T-helper 1 cell treated with Interleukin-12 subunit alpha and Interleukin-12 subunit beta and Interleukin-4 antibody, amounts not matched to agents 30 μg/mL and 1 μg/mL, for 36 hours (primary cell): ENCODE results near the gene TUBB2B.
"Not testable (repeated sequence)": the region's sequence is repeated elsewhere in the genome, so short reads cannot be mapped to it uniquely, and the experiment has no call there.

ENCODE experiments used
- H3K27ac Mint-ChIP-seq: one replicate; pipeline ENCODE4 v1.8.0; 2021; ENCODE audit warnings: mild to moderate bottlenecking, mixed read lengths
- H3K27me3 Mint-ChIP-seq: one replicate; pipeline ENCODE4 v1.8.0; 2021; ENCODE audit warnings: low read depth, mixed read lengths
- H3K36me3 Mint-ChIP-seq: one replicate; pipeline ENCODE4 v1.8.0; 2021; ENCODE audit warnings: low read depth, mixed read lengths
- H3K4me1 Mint-ChIP-seq: one replicate; pipeline ENCODE4 v1.8.0; 2021; ENCODE audit warnings: low read depth, mixed read lengths
- H3K4me3 Mint-ChIP-seq: one replicate; pipeline ENCODE4 v1.8.0; 2021; ENCODE audit warnings: mild to moderate bottlenecking, moderate library complexity, mixed read lengths
- H3K9me3 Mint-ChIP-seq: one replicate; pipeline ENCODE4 v1.8.0; 2021; ENCODE audit warnings: mixed read lengths

TUBB2B gene

GRCh38 chr6:3247255-3248146, 20.0 kb upstream of the TUBB2B start:
- Mint-ChIP-seq H3K4me1 (peaks cover 9% of the 10 kb centered on the region), H3K4me3 (no peak overlapping the region), H3K9me3 (no peaks in the 10 kb centered on the region), H3K27ac (no peak overlapping the region), H3K27me3 (peaks cover 57% of the 10 kb centered on the region), H3K36me3 (no peaks in the 10 kb centered on the region)

DNA sequence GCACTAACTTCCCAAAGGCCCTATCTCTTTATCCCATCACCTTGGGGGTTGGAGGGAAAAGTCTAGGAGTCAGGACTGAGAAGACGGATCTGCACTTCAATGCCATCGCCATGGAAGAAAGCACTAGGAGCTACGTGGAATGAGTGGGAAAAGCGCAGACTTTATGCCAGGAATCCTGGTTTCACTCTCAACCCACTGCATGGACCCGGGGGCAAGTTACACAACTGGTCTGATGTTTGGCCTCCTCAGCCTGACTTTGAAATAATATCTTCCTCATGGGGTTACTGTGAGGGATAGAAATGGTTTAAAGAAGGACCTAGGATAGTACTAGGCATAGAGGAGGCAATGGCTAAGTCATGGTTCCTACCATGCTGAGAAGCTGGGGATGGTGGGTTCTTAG, 17.8 kb upstream of the TUBB2B start:
- Mint-ChIP-seq H3K4me1 (no peaks in the 10 kb centered on the region), H3K27ac (no peak overlapping the region), H3K36me3 (no peaks in the 10 kb centered on the region), H3K4me3 (no peak overlapping the region), H3K9me3 (no peaks in the 10 kb centered on the region), H3K27me3 (peaks cover 49% of the 10 kb centered on the region)

DNA sequence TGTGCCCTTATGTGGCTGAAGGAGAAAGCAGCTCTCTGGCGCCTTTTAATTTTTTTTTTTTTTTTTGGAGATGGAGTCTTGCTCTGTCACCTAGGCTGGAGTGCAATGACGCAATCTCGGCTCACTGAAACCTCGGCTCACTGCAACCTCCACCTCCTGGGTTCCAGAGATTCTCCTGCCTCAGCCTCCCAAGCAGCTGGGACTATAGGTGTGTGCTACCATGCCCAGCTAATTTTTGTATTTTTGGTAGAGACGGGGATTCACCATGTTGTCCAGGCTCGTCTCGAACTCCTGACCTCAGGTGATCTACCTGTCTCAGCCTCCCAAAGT, 17.3 kb upstream of the TUBB2B start:
- H3K27ac Mint-ChIP-seq, H3K4me1 Mint-ChIP-seq, H3K36me3 Mint-ChIP-seq, H3K4me3 Mint-ChIP-seq, H3K9me3 Mint-ChIP-seq: not testable (repeated sequence)
- H3K27me3 Mint-ChIP-seq, result peaks cover 49% of the 10 kb centered on the region

DNA sequence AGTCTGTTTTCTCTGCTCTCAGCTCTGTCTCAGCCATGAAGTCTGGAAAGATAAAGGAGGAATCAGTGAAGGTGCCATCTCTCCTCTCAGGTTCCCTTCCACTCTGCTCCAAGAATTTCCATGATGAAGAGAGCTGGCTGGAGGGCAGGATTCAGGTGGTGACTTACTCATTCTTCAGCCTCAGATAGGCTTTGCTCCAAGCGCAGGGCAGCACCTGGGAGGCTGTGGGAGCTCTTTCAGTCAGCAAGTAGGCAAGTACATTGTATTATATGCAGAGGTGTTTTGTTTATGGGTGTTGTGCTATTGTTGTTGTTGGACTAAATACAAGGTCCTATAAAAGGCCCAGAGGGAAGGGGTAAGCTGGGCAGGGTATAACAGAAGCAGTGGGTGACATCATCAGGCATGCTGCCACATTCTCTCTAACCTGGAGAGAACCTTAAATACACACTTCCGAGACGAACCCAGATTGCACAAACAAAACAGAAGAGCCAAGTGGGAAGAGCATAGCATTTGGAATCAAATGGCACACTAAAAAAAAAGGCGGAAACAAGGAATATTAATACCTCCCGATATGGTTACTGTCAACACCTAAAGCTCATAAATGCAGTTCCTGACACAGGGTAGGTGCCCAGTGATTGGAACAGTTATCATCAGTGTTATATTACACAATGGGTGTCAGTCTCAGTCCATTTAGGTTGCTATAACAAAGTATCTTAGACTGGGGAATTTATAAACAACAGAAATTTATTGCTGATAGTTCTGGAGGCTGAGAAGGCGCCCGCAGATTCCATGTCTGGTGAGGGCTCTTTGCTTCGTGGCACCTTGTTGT, 16.8 kb upstream of the TUBB2B start:
- H3K27ac Mint-ChIP-seq, result no peak overlapping the region

DNA sequence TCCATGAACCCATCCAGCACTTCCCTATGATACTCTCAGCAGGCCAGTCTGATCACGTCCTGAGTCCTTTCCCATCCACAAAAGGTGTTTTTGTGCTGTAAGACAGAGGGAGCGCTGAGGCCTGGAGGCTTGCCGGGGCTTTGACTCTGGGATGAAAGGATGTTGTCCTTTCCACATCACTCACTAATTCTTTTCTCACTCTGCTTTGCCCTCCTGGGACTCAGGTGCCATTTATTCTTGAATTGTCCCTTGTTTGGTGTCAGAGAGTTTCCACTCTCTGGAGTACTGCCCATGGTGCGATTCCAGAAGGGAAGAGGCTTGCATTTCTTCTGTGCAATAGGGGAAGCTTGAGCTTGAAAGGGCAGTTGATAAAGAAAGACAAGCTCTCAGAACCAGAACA, 15.3 kb upstream of the TUBB2B start:
- Mint-ChIP-seq H3K27me3 (peaks cover 46% of the 10 kb centered on the region), H3K4me1 (no peaks in the 10 kb centered on the region), H3K4me3 (no peak overlapping the region), H3K9me3 (no peaks in the 10 kb centered on the region), H3K36me3 (no peaks in the 10 kb centered on the region), H3K27ac (no peak overlapping the region)

More for the DNA sequence above, 16.8 kb upstream of the TUBB2B start:
- H3K36me3 Mint-ChIP-seq, result no peaks in the 10 kb centered on the region
- H3K4me1 Mint-ChIP-seq, result no peaks in the 10 kb centered on the region
- peaks cover 44% of the 10 kb centered on the region for H3K27me3 Mint-ChIP-seq
- H3K9me3 Mint-ChIP-seq, result no peaks in the 10 kb centered on the region
- H3K4me3 Mint-ChIP-seq, result no peak overlapping the region

DNA sequence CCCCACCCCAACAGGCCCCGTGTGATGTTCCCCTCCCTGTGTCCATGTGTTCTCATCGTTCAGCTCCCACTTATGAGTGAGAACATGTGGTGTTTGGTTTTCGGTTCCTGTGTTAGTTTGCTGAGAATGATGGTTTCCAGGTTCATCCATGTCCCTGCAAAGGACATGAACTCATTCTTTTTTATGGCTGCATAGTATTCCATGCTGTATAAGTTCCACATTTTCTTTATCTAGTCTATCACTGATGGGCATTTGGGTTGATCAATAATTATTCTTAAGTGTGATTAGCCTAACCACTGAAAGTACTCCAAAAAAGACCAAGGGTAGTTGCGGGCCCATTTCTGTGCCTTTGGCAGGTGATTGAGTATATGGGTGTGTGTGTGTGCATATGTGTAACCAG, 14.3 kb upstream of the TUBB2B start:
- not testable (repeated sequence) for H3K36me3 Mint-ChIP-seq, H3K27ac Mint-ChIP-seq, H3K4me3 Mint-ChIP-seq, H3K9me3 Mint-ChIP-seq, H3K4me1 Mint-ChIP-seq
- peaks cover 47% of the 10 kb centered on the region for H3K27me3 Mint-ChIP-seq

DNA sequence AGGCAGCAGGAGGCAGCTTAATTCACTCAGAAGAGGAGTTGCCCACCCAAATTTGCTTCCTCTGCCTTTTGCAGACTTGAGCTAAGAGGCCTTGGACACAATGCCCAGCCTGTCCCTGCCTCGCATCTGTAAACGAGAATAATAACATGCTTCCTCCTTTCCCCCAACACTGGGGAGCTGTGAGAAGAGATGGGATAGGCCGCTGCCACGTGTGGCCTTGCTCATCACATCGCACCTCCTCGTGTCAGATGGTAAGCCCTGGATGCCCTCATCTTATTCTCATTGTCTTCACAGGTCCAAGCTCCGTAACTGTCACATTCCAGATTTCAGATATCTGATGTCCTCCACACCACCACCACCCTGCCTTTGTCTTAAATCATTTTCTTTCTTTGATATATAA, 13.1 kb upstream of the TUBB2B start:
- H3K4me1 Mint-ChIP-seq, result no peaks in the 10 kb centered on the region
- no peaks in the 10 kb centered on the region for H3K36me3 Mint-ChIP-seq
- no peak overlapping the region for H3K4me3 Mint-ChIP-seq
- H3K9me3 Mint-ChIP-seq, result no peaks in the 10 kb centered on the region
- peaks cover 52% of the 10 kb centered on the region for H3K27me3 Mint-ChIP-seq
- no peak overlapping the region for H3K27ac Mint-ChIP-seq

- H3K36me3 Mint-ChIP-seq, result no peaks in the 10 kb centered on the region
- H3K9me3 Mint-ChIP-seq, result no peaks in the 10 kb centered on the region
These were observed 11.8 kb upstream of the TUBB2B start for GRCh38 chr6:3239110-3239830.

GRCh38 chr6:3237761-3238662, 10.6 kb upstream of the TUBB2B start:
- H3K27ac Mint-ChIP-seq, result no peak overlapping the region
- H3K9me3 Mint-ChIP-seq, result no peaks in the 10 kb centered on the region
- H3K27me3 Mint-ChIP-seq, result peaks cover 66% of the 10 kb centered on the region
- no peaks in the 10 kb centered on the region for H3K4me1 Mint-ChIP-seq
- no peak overlapping the region for H3K4me3 Mint-ChIP-seq
- no peaks in the 10 kb centered on the region for H3K36me3 Mint-ChIP-seq

More at GRCh38 chr6:3239110-3239830, 11.8 kb upstream of the TUBB2B start:
- Mint-ChIP-seq H3K27ac (no peak overlapping the region), H3K27me3 (peaks cover 62% of the 10 kb centered on the region), H3K4me1 (no peaks in the 10 kb centered on the region), H3K4me3 (no peak overlapping the region)

DNA sequence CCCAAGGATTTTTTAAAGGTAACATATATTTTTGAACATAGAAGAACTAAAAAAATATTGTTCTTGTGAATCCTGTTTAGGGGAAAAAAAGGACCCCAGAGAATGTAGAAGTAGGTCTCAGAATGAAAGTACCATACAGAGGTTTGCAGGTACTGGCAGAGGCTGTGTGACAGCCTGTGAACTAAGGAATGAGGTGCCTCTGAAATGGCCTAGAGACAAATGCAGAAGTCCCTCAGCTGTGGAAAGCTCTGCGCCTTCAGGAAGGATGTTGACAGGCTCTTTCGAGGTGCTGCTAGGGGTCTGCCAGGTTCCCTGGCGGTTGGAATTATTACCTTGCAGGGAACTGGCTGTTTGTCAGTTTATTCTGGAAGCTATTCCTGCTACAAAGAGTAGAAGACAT, 8.6 kb upstream of the TUBB2B start:
- Mint-ChIP-seq H3K9me3 (no peaks in the 10 kb centered on the region), H3K4me1 (peaks cover 5% of the 10 kb centered on the region), H3K4me3 (no peak overlapping the region), H3K36me3 (no peaks in the 10 kb centered on the region), H3K27me3 (peaks cover 79% of the 10 kb centered on the region), H3K27ac (no peak overlapping the region)

- Mint-ChIP-seq H3K9me3 (no peaks in the 10 kb centered on the region), H3K27ac (no peak overlapping the region), H3K27me3 (peaks cover 85% of the 10 kb centered on the region), H3K4me3 (no peak overlapping the region), H3K4me1 (peaks cover 9% of the 10 kb centered on the region), H3K36me3 (no peaks in the 10 kb centered on the region)
These were observed 8.0 kb upstream of the TUBB2B start for GRCh38 chr6:3235486-3235885.

DNA sequence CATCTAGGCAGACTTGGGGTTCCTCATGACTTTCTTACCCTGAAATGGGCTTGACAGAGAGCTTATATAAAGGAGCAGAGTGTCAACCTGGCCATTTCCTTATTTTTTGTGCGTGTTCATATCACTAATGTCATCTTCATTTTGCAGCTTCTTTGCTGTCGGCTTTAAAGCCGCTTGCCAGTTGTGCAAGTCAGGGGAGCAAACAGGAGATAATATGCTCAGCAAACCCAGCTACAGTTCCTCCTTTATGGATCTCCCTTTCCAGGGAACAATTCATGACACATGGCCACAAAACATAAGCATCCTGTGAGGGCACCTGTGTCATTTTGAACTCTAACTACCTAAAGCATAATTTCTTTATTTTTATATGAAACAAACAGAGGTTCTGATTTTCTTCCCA, 6.5 kb upstream of the TUBB2B start:
- peaks cover 96% of the 10 kb centered on the region for H3K27me3 Mint-ChIP-seq
- H3K4me3 Mint-ChIP-seq, result no peak overlapping the region

GRCh38 chr6:3233321-3233720, 5.9 kb upstream of the TUBB2B start:
- Mint-ChIP-seq H3K27ac (no peak overlapping the region), H3K4me1 (peaks cover 18% of the 10 kb centered on the region), H3K27me3 (peaks cover 97% of the 10 kb centered on the region), H3K9me3 (no peaks in the 10 kb centered on the region), H3K4me3 (no peak overlapping the region), H3K36me3 (no peaks in the 10 kb centered on the region)

More for the DNA sequence above, 6.5 kb upstream of the TUBB2B start:
- Mint-ChIP-seq H3K36me3 (no peaks in the 10 kb centered on the region), H3K9me3 (no peaks in the 10 kb centered on the region), H3K4me1 (peaks cover 15% of the 10 kb centered on the region), H3K27ac (no peak overlapping the region)
